Measurements from ENCODE around the gene SUSD2. TPM values are rescaled to one million over a fixed set of nuclear protein-coding genes. Genes with fewer than 3 reads are reported as not detected.

Gene SUSD2
- polyA plus RNA-seq, 1 donor (not counting 4 experiments of a cell fraction or from before 2014, with no cell fraction given): 0.01 TPM

- H3K27ac ChIP-seq (ENCODE audit: control insufficient read depth, insufficient read depth, low read length): no peak overlapping the region
Measured at GRCh38 chr22:24189249-24190158, 8.2 kb downstream of the SUSD2 start.

GRCh38 chr22:24190159-24190540 lies 8.9 kb downstream of the SUSD2 start:
- Histone ChIP-seq H3K9me3 (ENCODE audit: control insufficient read depth, low read depth, low read length) (no peaks in the 10 kb centered on the region), H3K4me3 (ENCODE audit: control insufficient read depth in 2 of 3, extremely low read depth in 1 of 3, insufficient read depth in 2 of 3, low read depth in 1 of 3, low read length in 3 of 3) (no peak overlapping the region), H3K9me1 (ENCODE audit: control insufficient read depth, extremely low read depth, insufficient read depth, low read length) (no peaks in the 10 kb centered on the region), H2AFZ (ENCODE audit: control insufficient read depth, low read length) (no peak overlapping the region), H3K79me2 (ENCODE audit: control insufficient read depth, insufficient read depth, low read length) (no peaks in the 10 kb centered on the region), H3K9ac (ENCODE audit: control insufficient read depth, extremely low read depth, insufficient read depth, low read length) (no peak overlapping the region), H3K4me1 (ENCODE audit: control insufficient read depth, extremely low read depth, insufficient read depth, low read length) (peaks cover 10% of the 10 kb centered on the region), H3K27me3 (ENCODE audit: control insufficient read depth, extremely low read depth, insufficient read depth, low read length) (no peaks in the 10 kb centered on the region), H3K36me3 (ENCODE audit: control insufficient read depth in 2 of 2, extremely low read depth in 1 of 2, insufficient read depth in 2 of 2, low read length in 2 of 2) (no peaks in the 10 kb centered on the region), H4K20me1 (ENCODE audit: control insufficient read depth, extremely low read depth, insufficient read depth, low read length) (no peaks in the 10 kb centered on the region), H3K4me2 (ENCODE audit: control insufficient read depth, extremely low read depth, insufficient read depth, low read depth, low read length) (no peak overlapping the region), H3K27ac (ENCODE audit: control insufficient read depth, insufficient read depth, low read length) (no peak overlapping the region)
- dilution Hi-C loops (cut with MboI; ENCODE audit: extremely low pct_ligation_motif_present, low sequenced_read_pairs): no loop called here
- DNase-seq (ENCODE audit: low read depth, low spot score) (no peak), FAIRE-seq (no peak)
- TF ChIP-seq EZH2 (IDR thresholded peaks at IDR 0.05; ENCODE audit: low read length): no peak

More at GRCh38 chr22:24189249-24190158, 8.2 kb downstream of the SUSD2 start:
- peak overlapping the region; percentile 54 for H3K4me2 ChIP-seq (ENCODE audit: control insufficient read depth, extremely low read depth, insufficient read depth, low read depth, low read length)
- peak; percentile 82 for FAIRE-seq
- no peaks in the 10 kb centered on the region for H3K9me1 ChIP-seq (ENCODE audit: control insufficient read depth, extremely low read depth, insufficient read depth, low read length)
- peak; percentile 53 for DNase-seq (ENCODE audit: low read depth, low spot score)
- dilution Hi-C loops (cut with MboI; ENCODE audit: extremely low pct_ligation_motif_present, low sequenced_read_pairs): no loop called here
- H4K20me1 ChIP-seq (ENCODE audit: control insufficient read depth, extremely low read depth, insufficient read depth, low read length): no peaks in the 10 kb centered on the region
- TF ChIP-seq EZH2 (IDR thresholded peaks at IDR 0.05; ENCODE audit: low read length) (no peak), CTCF (optimal IDR thresholded peaks at IDR 0.05 in 1 of 3, IDR thresholded peaks at IDR 0.05 in 1 of 3, conservative IDR thresholded peaks at IDR 0.05 in 1 of 3; ENCODE audit: extremely low read depth in 1 of 3, insufficient read depth in 2 of 3, low read length in 3 of 3) (peak; percentile 92 to 99 (median 94))
- H3K36me3 ChIP-seq (ENCODE audit: control insufficient read depth in 2 of 2, extremely low read depth in 1 of 2, insufficient read depth in 2 of 2, low read length in 2 of 2): no peaks in the 10 kb centered on the region
- no peaks in the 10 kb centered on the region for H3K79me2 ChIP-seq (ENCODE audit: control insufficient read depth, insufficient read depth, low read length)
- no peak overlapping the region for H3K4me3 ChIP-seq (ENCODE audit: control insufficient read depth in 2 of 3, extremely low read depth in 1 of 3, insufficient read depth in 2 of 3, low read depth in 1 of 3, low read length in 3 of 3)
- no peaks in the 10 kb centered on the region for H3K27me3 ChIP-seq (ENCODE audit: control insufficient read depth, extremely low read depth, insufficient read depth, low read length)
- H3K9me3 ChIP-seq (ENCODE audit: control insufficient read depth, low read depth, low read length): no peaks in the 10 kb centered on the region
- H2AFZ ChIP-seq (ENCODE audit: control insufficient read depth, low read length): peak overlapping the region; percentile 89
- H3K9ac ChIP-seq (ENCODE audit: control insufficient read depth, extremely low read depth, insufficient read depth, low read length): peak overlapping the region; percentile 35
- H3K4me1 ChIP-seq (ENCODE audit: control insufficient read depth, extremely low read depth, insufficient read depth, low read length): peaks cover 10% of the 10 kb centered on the region

Data from keratinocyte (primary cell).